NCI-H128 (cell line): ENCODE measurements around the gene METAP1D.
"Not testable (repeated sequence)": the region's sequence is repeated elsewhere in the genome, so short reads cannot be mapped to it uniquely, and the experiment has no call there.

Experiments
- DNase-seq: peaks from one replicate; lab custom pipeline; 2025; ENCODE audit not compliant: unreplicated experiment; lab: John Stamatoyannopoulos, UW

METAP1D gene

DNA sequence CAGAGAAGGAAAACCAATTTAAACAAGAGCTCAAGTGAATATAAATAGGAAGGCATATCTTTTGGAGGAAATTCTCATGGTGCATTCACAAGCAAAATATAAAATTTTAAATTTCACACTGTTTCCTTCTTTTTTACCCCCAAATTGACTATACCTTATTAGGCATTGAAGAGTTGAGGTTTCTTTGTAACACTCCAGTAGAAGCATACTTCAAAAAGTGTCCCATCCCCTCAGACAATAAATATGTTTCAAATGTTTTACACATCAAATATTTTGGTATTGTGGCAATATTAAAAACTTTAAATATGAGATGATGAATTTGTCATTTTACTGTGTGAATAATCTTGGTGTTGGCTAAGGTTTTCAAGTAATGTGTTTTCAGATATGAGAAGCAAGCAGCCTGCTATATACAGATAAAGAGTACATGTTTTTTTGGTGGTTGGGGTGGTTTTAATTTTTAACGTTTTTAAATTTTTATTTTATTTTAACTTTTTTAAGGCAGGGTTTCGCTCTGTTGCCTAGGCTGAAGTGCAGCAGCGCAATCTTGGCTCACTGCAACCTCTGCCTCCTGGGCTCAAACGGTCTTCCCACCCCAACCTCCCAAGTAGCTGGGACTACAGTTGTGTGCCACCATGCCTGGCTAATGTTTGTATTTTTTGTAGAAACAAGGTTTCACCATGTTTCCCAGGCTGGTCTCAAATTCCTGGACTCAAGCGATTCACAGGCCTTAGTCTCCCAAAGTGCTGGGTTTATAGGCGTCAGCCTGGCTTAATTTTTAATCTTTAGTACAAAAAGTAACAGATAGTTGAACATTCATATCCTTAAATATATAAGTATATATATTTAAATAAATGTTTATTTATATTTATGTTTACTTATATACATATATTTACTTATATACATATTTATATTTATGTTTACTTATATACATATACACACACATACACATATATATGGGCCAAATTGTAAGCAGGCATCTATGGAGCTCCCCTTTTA lies 49.1 kb downstream of the METAP1D start:
- DNase-seq, result no peak

- no peak for DNase-seq
Measured at GRCh38 chr2:172049567-172050120, 49.9 kb downstream of the METAP1D start.

- DNase-seq, result no peak
Measured at GRCh38 chr2:172050479-172051125, 50.8 kb downstream of the METAP1D start.

DNA sequence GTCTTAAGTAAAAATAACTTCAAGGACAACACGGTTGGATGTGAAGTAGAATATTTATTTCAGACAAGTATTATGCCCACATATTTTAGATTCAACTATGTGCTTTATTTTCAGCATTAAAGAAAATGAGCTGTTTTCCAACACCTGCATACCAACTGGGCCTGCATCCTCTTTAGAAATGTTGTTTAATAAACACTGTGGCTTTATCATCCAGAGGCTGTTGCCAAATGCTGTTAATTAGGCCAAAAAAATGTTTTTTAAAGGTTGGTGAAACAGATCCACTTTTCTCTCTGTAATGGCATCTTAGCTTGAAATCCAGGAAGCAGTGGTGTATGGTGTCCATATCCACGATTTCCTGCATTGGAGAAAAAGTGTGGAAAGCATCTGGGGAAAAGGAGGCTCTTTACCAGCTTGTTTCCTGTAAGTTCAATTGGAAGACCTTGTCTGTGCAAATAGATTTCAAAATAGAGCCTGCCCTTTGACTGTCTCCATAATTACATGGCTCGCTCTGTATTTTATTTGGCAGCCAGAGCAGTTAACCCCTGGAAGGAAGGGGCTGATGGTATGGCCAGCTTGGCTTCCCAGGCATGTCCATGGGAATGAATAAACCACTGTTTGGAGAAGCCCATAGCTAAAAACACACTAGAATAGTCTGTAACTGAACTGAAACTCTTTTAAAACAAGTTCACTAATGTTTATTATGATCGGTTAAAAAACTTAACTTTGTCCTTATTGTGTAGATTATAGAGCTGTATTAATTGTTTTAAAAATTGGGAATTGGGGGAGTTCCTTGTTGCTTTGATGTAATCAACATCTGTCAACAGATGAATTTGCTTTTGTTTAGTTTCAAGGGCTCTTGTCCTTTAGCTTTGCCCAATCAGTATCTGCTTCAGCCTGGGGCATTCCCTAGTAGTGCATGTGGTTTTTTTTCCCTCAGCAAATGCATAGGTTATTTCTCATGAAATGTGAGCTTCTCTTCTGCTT lies 52.5 kb downstream of the METAP1D start:
- DNase-seq, result no peak

GRCh38 chr2:172053486-172053885 lies 53.7 kb downstream of the METAP1D start:
- no peak for DNase-seq

DNA sequence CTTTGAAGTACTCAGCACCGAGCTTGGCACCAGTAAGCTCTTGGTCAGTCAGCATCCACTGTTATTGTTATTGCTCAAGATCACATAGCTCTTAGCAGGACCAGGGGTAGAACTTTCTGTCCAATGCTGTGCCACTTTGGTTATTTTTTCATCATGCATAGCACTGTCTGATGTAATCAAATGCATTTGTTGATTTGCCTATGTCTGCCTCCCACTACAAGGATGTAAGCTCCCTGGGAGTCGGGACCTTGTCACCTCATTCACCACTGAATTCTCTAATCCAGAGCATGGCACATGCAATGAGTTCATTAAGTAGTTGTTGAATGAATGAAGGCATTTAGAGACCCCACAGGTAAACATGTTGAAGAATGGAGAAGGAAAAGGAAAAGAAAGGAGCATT lies 56.5 kb downstream of the METAP1D start:
- DNase-seq, result no peak

GRCh38 chr2:172058660-172059059 lies 58.9 kb downstream of the METAP1D start:
- no peak for DNase-seq

DNA sequence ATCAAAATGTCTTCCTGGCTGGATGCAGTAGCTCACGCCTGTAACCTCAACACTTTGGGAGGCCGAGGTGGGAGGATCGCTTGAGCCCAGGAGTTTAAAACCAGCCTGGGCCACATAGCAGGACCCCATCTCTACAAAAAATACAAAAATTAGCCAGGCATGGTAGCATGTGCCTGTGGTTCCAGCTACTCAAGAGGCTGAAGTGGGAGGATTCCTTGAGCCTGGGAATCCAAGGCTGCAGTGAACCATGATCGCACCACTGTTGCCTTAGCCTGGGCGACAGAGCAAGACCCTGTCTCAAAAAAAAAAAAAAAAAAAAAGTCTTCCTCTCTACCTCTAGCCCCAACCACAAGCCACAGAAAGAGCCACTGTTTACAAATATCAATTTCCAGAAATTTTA lies 60.4 kb downstream of the METAP1D start:
- not testable (repeated sequence) for DNase-seq

DNA sequence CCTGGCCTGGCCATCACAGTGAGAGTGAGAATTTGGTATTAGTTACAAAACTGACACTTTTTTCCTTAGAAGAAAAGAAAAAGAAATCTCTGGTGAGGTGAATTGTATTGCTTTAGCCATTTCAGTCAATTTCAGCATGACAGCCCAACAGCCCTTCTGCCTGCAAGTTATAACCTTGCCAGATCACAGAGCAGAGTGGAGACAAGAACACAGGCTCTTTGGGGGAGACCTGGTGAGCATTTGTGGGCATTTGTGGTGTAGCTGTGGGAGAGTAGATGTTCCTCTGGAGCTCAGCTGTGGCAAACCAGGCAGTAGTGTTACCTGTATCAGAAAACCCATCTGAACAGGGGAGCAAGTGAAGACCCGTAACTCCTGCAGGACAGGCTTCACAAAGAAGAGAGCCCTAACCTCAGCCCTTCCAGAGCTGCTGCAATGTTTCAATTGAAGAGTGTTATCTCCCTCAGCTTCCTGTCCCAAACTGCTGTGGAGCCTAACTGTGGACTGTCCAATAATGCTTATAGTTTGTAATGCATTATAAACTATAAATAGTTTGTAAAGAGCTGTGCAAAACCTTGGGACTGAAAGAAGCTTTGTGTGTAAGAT lies 62.8 kb downstream of the METAP1D start:
- no peak for DNase-seq

DNA sequence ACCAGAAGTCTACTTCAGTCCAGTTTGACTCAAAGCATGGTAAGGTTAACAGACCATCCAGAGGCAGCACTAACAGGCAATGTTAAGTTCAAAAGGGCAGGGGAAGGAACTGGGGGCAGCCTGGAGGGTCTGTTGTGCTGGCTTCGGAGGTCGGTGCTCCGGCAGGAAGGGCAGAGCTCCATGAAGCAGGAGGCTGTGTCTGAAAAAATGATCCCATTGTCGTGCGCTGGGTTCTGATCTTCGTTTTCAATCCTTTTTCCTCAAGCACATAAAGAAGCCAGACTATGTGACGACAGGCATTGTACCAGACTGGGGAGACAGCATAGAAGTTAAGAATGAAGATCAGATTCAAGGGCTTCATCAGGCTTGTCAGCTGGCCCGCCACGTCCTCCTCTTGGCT lies 63.7 kb downstream of the METAP1D start:
- no peak for DNase-seq

GRCh38 chr2:172065111-172065510 lies 65.4 kb downstream of the METAP1D start:
- DNase-seq, result no peak

DNA sequence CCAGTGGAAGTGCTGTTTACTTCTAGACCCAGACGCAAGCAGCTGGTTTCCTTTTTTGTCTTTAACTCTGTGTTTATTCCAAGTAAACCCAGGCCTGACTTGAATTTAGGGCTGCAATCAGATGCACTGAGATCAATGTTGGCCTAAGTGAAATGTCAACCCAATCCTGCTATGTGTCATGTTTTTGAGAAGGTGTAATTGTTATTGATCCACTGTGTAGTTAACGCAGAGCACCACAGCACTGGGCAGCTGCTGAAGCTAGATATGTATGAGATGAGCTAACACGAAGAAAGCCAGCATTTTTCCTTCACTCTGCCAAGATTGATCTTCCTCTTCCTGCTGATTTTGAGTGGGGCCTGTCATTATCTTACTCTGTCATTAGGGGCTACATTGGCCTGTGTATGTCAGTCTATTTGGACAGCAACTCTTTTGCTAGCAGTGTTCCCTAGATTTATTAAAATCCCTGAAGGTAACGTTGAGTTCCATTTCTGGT lies 66.7 kb downstream of the METAP1D start:
- no peak for DNase-seq

GRCh38 chr2:172067905-172068304 lies 68.2 kb downstream of the METAP1D start:
- not testable (repeated sequence) for DNase-seq

GRCh38 chr2:172070936-172071335 lies 71.2 kb downstream of the METAP1D start:
- DNase-seq, result no peak

DNA sequence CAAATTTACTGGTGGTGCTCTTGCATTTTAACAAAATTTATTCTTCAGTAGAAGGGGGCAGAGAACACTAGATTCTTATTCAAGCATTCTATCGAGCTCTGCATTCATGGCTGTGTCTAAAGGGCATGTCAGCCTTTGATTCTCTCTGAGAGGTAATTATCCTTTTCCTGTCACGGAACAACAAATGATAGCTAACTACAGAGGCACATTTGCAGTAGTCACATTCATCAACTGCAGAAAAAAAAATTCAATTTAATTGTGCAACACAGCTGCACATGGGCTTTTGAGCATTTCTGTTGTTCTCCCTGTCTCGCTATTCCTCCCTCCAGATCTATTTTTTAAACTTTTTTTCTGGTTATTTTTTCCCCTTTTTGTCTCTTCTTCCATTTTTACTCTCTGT lies 72.5 kb downstream of the METAP1D start:
- no peak for DNase-seq

GRCh38 chr2:172072706-172073105 lies 73.0 kb downstream of the METAP1D start:
- DNase-seq, result no peak

DNA sequence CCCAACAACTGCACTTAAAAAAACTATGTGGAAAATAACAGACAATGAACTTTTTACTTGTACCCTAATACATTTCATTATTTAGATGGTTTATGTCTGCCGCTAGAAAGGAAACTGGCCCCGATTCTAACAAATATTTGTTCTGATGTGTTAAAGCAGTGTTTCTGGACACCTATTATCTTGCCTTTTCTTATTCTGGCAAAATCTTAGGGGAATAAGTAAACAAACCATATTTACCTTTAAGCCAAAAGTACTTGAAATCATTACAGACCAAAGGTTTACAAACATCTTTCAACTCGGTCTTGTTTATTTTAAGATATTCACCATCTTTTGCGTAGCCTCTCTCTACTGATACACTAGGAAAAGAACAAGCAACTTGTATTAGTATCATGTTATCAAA lies 73.8 kb downstream of the METAP1D start:
- no peak for DNase-seq

GRCh38 chr2:172074254-172074653 lies 74.5 kb downstream of the METAP1D start:
- DNase-seq, result no peak

DNA sequence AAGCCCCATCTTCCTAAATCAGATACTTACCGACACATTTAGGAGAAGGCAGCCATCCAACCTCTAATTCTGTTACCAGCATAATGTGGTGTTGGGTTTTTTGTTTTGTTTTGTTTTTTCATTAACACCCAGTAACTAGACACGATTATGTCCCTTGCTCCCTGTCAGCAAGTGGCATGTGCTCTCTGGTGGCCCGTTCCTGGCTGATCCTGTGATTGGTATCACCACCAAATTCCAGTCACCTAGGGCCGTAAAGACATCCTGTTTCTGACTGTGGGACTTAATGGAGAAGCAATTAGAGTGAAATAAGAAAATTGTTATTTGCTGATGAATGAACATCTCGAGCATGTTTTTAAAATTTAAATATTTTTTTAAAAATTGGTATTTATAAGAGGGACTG lies 79.7 kb downstream of the METAP1D start:
- DNase-seq, result no peak
